Measurements from ENCODE around the gene CSNK1E. TPM values are rescaled to one million over a fixed set of nuclear protein-coding genes. Genes with fewer than 3 reads are reported as not detected.

CSNK1E gene
- total RNA-seq, 2 experiments from 2014 or later: 123 TPM

GRCh38 chr22:38311323-38311620 is 6.0 kb downstream of the CSNK1E start:
- DNase-seq (no peak), ATAC-seq (no peak)
- no peak for TF ChIP-seq CTCF (IDR thresholded peaks at IDR 0.05)
- no peaks in the 10 kb centered on the region for H3K9me3 Mint-ChIP-seq
- H3K36me3 Mint-ChIP-seq (ENCODE audit: low read depth): peaks cover 27% of the 10 kb centered on the region
- ChIA-PET POLR2A (interaction anchor here (0.9 kb wide), 1 partner anchor 12 kb away, joined by 4 read pairs; no protein-coding TSS in a partner anchor), CTCF (interaction anchor here (3.4 kb wide), 1 partner anchor 259 kb away, joined by 13 read pairs; no protein-coding TSS in a partner anchor)
- peaks cover 69% of the 10 kb centered on the region for H3K4me1 Mint-ChIP-seq (ENCODE audit: low read depth)
- no peak overlapping the region for H3K4me3 Mint-ChIP-seq
- peak overlapping the region; percentile 71 for H3K27ac Mint-ChIP-seq
- intact Hi-C loops (cut with micrococcal nuclease): no loop called here
- H3K27me3 Mint-ChIP-seq: no peaks in the 10 kb centered on the region

- TF ChIP-seq CTCF (IDR thresholded peaks at IDR 0.05): no peak
- peak overlapping the region; percentile 71 for H3K27ac Mint-ChIP-seq
- intact Hi-C loops (cut with micrococcal nuclease): no loop called here
- ATAC-seq (no peak), DNase-seq (no peak)
- POLR2A ChIA-PET: interaction anchor here (1.0 to 1.1 kb wide), 2 partner anchors 14 to 16 kb away, joined by 4 read pairs; no protein-coding TSS in a partner anchor
- CTCF ChIA-PET: no interaction called here
- no peaks in the 10 kb centered on the region for H3K9me3 Mint-ChIP-seq
- peaks cover 25% of the 10 kb centered on the region for H3K36me3 Mint-ChIP-seq (ENCODE audit: low read depth)
- H3K27me3 Mint-ChIP-seq: no peaks in the 10 kb centered on the region
- H3K4me3 Mint-ChIP-seq: no peak overlapping the region
- H3K4me1 Mint-ChIP-seq (ENCODE audit: low read depth): peaks cover 72% of the 10 kb centered on the region
Measured at GRCh38 chr22:38310518-38311322, 6.5 kb downstream of the CSNK1E start.

DNA sequence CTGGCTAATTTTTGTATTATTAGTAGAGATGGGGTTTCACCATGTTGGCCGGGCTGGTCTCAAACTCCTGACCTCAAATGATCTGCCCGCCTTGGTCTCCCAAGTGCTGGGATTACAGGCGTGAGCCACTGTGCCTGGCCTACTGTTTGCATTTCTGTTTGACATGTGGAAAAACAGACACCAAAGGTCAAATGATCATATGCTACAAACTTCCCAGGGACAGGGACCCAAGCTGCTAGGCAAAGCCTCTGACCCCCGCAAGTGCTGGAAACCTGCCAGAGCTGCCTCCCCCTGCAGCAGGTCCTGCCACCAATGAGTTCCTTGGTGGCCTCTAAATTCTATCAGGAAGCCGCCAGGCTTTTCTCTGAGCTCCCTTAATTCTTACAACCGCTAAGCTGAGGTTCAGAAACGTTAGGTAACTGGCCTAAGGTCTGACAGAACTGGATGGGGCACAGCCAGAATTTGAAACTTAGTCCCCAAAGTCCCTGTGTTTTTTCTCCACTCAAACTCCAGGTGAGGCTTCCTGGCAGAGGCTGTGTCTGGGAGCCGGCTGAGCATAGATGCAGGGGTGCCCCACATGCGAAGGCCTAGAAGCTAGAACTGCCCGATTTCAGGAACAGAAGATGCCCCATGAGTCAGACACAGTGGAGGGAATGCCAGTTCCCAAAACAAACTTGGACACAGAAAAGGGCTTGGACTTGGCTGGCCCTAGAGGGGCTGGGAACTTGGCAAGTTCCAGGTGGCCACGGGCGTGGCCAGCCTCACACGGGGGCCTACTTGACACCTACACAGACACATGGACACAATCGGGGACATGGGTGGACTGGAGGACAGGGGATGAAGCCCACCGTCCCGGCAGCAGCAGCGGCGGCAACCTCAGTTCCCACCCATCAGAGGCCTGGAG is 7.4 kb downstream of the CSNK1E start:
- no peak for TF ChIP-seq CTCF (IDR thresholded peaks at IDR 0.05)
- Mint-ChIP-seq H3K4me3 (no peak overlapping the region), H3K27ac (no peak overlapping the region), H3K4me1 (ENCODE audit: low read depth) (peaks cover 69% of the 10 kb centered on the region), H3K36me3 (ENCODE audit: low read depth) (peaks cover 24% of the 10 kb centered on the region), H3K27me3 (no peaks in the 10 kb centered on the region), H3K9me3 (no peaks in the 10 kb centered on the region)
- ATAC-seq (no peak), DNase-seq (no peak)
- intact Hi-C loops (cut with micrococcal nuclease): no loop called here
- ChIA-PET POLR2A (interaction anchor here (1.0 to 1.1 kb wide), 2 partner anchors 13 to 17 kb away, joined by 4 read pairs; no protein-coding TSS in a partner anchor), CTCF (interaction anchor here (1.4 kb wide), 1 partner anchor 11 kb away, joined by 7 read pairs; no protein-coding TSS in a partner anchor)

- ChIA-PET POLR2A (no interaction called here), CTCF (interaction anchor here (1.4 kb wide), 1 partner anchor 10 kb away, joined by 7 read pairs; no protein-coding TSS in a partner anchor)
- Mint-ChIP-seq H3K4me3 (no peak overlapping the region), H3K36me3 (ENCODE audit: low read depth) (peaks cover 27% of the 10 kb centered on the region), H3K9me3 (no peaks in the 10 kb centered on the region), H3K27me3 (no peaks in the 10 kb centered on the region), H3K27ac (peak overlapping the region; percentile 34), H3K4me1 (ENCODE audit: low read depth) (peaks cover 64% of the 10 kb centered on the region)
- ATAC-seq (no peak), DNase-seq (no peak)
- TF ChIP-seq CTCF (IDR thresholded peaks at IDR 0.05): no peak
- intact Hi-C loops (cut with micrococcal nuclease): no loop called here
Measured at GRCh38 chr22:38308791-38309498, 8.3 kb downstream of the CSNK1E start.
